Measurements from ENCODE around the gene GSC.
"Not testable (repeated sequence)": the region's sequence is repeated elsewhere in the genome, so short reads cannot be mapped to it uniquely, and the experiment has no call there.

Gene GSC

GRCh38 chr14:94769391-94770250 is at the start of gene GSC:
GSC (minus strand) TSS chr14:94770113; CDS start chr14:94770015, 98 bp downstream.
- DNase-seq, result peak; percentile 13

GRCh38 chr14:94819531-94819930 is 49.6 kb upstream of the GSC start:
- no peak for DNase-seq

DNA sequence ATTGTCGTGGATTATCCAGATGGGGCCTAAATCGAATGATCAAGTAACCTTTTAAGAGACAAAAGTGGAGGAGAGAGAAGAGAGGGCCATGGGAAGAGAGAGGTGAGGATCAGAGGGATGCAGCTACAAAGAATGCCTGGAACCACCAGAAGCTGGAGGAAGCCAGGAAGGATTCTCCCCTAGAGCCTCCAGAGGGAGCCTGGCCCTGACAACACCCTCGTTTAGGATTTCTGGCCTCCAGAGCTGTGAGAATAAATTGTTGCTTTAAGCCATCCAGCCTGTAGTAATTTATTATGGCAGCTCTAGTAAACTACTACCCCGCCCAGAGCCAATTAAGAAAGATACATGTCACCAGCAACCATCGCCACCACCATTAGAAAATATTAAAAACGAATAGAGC is 46.2 kb upstream of the GSC start:
- DNase-seq, result no peak

DNA sequence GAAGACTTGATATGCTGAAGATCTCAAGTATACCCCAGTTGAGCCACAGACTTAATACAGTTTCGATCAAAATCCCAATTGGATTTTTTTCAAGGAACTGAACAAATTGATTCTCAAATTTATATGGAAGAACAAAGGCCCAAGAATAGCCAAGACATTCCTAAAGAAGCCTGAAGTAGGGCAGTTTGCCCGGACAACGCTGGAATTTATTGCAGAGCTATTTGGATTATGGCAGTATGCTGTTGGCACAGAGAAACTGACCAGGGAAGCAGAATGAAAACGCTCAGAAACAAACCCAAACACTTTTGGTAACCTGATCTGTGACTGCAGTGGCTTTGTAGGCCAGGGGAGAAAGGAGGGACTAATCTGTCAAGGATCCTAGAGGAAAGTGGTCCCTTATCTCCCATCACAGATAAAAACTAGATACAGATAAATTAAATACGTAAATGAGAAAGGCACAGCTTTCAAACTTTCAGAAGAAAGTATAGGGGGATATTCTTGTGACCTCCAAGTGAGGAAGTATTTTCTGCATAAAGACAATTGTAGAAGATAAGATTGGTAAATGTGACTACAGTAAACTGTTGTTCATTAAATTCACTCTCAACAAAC is 35.9 kb upstream of the GSC start:
- DNase-seq, result no peak

DNA sequence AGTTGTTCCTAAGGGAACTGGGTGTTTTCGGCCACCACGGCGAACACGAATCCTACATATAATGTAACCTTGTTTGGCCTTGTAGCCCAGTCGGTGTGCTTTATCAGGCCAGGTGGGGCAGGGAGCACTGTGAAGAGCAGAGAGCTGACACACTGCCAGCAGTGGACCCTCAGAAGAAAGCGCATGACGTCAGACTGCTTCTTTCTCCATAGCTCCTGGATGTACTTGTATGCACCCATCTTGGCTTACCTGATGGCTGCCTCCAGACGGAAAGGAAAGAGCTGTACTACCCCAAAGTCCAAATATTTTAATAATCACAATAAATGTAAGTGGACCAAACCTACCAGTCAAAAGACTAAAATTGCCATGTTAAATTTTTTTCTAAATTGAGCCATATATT is 31.3 kb upstream of the GSC start:
- no peak for DNase-seq

- not testable (repeated sequence) for DNase-seq
Measured at GRCh38 chr14:94800764-94801163, 30.9 kb upstream of the GSC start.

GRCh38 chr14:94797887-94798286 is 28.0 kb upstream of the GSC start:
- DNase-seq, result no peak

GRCh38 chr14:94796278-94796677 is 26.4 kb upstream of the GSC start:
- no peak for DNase-seq

- DNase-seq, result no peak
Measured at GRCh38 chr14:94795372-94795771, 25.5 kb upstream of the GSC start.

GRCh38 chr14:94793901-94794300 is 24.0 kb upstream of the GSC start:
- DNase-seq, result no peak

DNA sequence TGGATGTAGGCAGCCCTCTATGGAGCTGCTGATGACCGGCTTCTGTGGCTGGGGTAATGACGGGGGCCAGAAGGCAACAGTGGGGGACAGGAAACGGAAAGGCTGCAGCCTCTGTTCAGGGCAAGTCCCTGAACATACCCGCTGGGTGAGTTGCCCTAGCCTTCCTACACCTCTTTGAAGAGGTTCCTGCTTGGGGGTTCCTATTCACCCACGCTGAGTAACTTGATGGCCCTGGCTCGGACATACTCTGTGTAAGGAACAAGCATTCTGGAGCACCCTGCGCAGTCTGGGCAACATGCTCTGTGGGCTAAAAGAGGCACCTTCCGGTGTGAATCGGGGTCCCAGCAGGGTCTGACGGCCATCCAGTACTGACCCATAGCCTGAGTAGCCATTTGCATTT is 17.7 kb upstream of the GSC start:
- DNase-seq, result no peak

DNA sequence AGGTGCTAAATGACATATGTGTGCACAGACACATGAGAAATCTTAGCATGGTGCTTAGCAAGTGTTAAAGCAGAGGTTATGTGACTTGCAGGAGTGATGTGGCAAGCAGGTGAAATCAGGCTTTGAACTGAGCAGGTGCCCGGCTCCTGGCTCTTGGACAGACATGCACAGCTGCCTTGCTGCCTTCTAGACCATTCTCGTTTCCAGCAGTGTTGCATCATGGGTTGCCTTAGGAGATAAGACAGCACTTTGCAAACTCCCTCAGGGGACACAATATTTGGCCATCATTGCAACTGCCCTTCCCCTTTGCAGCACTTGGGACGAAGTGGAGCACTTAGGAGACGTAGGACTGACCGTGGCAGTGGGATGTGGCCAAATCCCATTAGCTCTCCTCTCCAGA is 17.2 kb upstream of the GSC start:
- no peak for DNase-seq

GRCh38 chr14:94780536-94781399 is 10.9 kb upstream of the GSC start:
- DNase-seq, result no peak

GRCh38 chr14:94779713-94780112 is 9.8 kb upstream of the GSC start:
- DNase-seq, result no peak

- DNase-seq, result peak; percentile 27
Measured at GRCh38 chr14:94775871-94776210, 5.9 kb upstream of the GSC start.

GRCh38 chr14:94775091-94775870 is 5.4 kb upstream of the GSC start:
- DNase-seq, result no peak

DNA sequence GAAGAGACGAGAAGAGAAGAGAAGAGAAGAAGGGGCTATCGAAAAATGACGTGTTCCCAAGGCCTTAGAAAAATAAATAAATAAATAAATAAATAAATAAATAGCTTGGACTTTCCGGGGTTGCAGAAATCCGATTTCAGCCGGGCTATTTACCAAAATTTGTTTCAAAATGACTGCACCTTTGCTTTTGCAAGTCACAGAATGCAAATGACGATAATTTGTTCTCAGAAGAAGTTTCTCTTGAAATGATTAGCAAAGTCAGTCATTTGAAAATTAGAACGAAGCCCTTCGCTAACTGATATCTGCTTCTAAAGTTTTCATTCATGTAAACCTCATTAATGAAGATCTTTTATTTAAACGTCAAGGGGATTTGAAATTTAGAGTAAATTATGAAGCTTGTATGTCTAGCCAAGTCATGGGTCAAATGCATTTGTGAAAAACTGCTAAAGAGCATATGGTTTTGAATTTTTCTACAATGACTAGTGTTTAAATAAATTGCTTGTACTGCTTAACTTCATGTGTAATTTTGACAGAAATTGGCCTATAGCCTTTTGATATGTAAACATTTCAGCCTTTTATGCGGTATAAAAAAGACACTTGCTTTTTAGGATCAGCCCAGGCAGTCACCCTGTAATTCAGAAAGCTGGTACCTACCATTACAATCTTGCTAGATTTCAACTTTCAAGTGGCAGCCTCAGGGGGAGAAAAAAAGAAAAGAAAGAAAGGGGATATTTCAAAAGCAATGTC is 4.6 kb upstream of the GSC start:
- DNase-seq, result no peak

GRCh38 chr14:94773655-94774343 is 3.9 kb upstream of the GSC start:
- no peak for DNase-seq

- no peak for DNase-seq
Measured at GRCh38 chr14:94773061-94773648, 3.2 kb upstream of the GSC start.

- no peak for DNase-seq
Measured at GRCh38 chr14:94772548-94772947, 2.6 kb upstream of the GSC start.

DNA sequence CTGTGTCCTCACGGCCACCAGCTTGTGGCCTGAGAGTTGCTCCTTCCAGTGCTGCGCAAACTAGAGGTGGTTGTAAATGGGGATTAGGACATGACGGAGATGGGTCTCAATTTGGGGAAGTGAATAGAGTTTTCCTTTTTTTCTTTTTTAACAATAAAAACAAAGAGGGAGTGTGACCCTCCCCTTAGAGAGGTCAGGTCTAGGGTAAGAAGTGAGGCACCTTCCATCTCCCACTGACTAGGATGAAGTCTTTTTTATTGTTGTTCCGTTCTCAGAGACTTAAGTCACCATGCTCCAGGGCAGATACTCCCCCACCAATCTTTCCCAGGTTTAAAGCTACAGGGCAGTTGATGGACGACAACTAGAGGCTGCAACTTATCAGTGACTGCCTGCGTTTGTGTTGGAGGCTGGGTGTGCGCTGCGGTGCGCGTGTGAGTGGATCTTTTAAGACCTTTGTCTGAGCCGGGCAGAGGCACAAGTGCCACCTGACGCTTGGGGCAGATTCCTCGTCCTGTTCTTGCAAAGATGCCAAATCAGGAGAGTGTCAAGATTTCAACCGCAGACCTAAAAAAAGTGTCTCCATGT is 2.1 kb upstream of the GSC start:
- no peak for DNase-seq
